ENCODE results near the gene SLC22A31.
"Not testable (repeated sequence)": the region's sequence is repeated elsewhere in the genome, so short reads cannot be mapped to it uniquely, and the experiment has no call there.

DNA sequence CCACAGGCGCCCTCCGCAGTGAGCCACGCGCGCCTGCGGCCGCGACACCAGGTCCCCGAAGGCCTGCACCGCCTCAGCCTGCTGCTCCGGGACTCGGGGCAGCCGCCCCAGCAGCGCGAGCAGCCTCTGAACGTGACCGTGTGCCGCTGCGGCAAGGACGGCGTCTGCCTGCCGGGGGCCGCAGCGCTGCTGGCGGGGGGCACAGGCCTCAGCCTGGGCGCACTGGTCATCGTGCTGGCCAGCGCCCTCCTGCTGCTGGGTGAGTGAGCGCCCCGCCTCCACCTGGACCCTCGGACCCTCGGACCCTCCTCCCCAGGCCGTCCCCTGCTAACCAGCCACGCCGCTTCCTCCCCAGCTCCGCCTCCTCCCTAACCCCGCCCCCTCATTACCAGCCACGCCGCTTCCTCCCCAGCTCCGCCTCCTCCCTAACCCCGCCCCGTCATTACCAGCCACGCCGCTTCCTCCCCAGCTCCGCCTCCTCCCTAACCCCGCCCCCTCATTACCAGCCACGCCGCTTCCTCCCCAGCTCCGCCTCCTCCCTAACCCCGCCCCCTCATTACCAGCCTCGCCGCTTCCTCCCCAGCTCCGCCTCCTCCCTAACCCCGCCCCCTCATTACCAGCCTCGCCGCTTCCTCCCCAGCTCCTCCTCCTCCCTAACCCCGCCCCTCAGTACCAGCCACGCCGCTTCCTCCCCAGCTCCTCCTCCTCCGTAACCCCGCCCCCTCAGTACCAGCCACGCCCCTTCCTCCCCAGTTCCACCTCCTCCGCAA, 8.0 kb downstream of the SLC22A31 start:
- TF ChIP-seq, protein P1, sequence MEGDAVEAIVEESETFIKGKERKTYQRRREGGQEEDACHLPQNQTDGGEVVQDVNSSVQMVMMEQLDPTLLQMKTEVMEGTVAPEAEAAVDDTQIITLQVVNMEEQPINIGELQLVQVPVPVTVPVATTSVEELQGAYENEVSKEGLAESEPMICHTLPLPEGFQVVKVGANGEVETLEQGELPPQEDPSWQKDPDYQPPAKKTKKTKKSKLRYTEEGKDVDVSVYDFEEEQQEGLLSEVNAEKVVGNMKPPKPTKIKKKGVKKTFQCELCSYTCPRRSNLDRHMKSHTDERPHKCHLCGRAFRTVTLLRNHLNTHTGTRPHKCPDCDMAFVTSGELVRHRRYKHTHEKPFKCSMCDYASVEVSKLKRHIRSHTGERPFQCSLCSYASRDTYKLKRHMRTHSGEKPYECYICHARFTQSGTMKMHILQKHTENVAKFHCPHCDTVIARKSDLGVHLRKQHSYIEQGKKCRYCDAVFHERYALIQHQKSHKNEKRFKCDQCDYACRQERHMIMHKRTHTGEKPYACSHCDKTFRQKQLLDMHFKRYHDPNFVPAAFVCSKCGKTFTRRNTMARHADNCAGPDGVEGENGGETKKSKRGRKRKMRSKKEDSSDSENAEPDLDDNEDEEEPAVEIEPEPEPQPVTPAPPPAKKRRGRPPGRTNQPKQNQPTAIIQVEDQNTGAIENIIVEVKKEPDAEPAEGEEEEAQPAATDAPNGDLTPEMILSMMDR (IDR thresholded peaks at IDR 0.05), result not testable (repeated sequence)
- TF ChIP-seq POLR2A (IDR thresholded peaks at IDR 0.05), result not testable (repeated sequence)

All from thyroid gland (tissue), 4 donors.